Measurements from ENCODE around the gene FAM171A2. TPM values are rescaled to one million over a fixed set of nuclear protein-coding genes. Genes with fewer than 3 reads are reported as not detected.

The FAM171A2 gene
- total and polyA plus RNA-seq, 2 of the 8 experiments (the other 6 are each of a cell fraction or from before 2014, with no cell fraction given), result 21.9 to 24.1 TPM

DNA sequence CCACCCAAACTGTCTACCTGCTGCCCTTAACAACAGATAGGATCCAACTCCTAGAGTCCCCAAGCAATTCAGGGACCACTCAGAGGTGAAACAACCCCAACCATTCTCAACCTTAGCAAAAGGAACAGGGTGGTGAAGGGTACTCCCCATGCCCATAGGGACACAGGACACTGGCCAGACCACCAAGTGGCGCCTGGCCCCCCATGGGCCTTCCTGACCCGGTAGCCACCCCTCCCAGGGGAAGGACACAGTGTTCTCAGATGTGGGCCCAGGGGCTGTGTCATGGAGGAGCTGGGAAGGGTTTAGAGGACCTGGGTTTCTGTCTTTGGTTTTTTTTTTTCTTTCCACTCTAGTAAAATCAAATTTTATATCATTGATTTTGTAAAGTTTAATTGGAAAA, 29.3 kb downstream of the FAM171A2 start:
- no peak overlapping the region for H4K5ac ChIP-seq (ENCODE audit: insufficient read length, low read depth, low read length)
- no peak for FAIRE-seq
- no peak overlapping the region for H3K9ac ChIP-seq (replicated peaks in 1 of 4; ENCODE audit: extremely low read depth in 1 of 4, low read depth in 3 of 4, low read length in 3 of 4)
- H3K27ac ChIP-seq (ENCODE audit: low read depth, low read length), result no peak overlapping the region
- no peaks in the 10 kb centered on the region for H4K20me1 ChIP-seq (replicated peaks in 1 of 2; ENCODE audit: control insufficient read depth in 1 of 2, insufficient read depth in 2 of 2, low read length in 2 of 2)
- H3K4me2 ChIP-seq (ENCODE audit: insufficient read depth in 1 of 2, low read depth in 2 of 2, low read length in 2 of 2), result no peak overlapping the region
- H3K79me2 ChIP-seq (ENCODE audit: control insufficient read depth in 1 of 2, insufficient read depth in 2 of 2, low read length in 2 of 2), result no peaks in the 10 kb centered on the region
- H3K4me3 ChIP-seq (ENCODE audit: extremely low read depth in 1 of 4, insufficient read depth in 2 of 4, low read depth in 3 of 4, low read length in 4 of 4), result no peak overlapping the region
- no peak overlapping the region for H2AFZ ChIP-seq (ENCODE audit: low read length)
- TF ChIP-seq CBX8 (IDR thresholded peaks at IDR 0.05; ENCODE audit: borderline replicate concordance, low read depth, low read length), result no peak
- TF ChIP-seq NANOG (IDR thresholded peaks at IDR 0.05; ENCODE audit: insufficient read depth, low read depth, low read length, poor library complexity, severe bottlenecking), result no peak
- H4K91ac ChIP-seq (replicated peaks; ENCODE audit: insufficient read length, low read length), result no peak overlapping the region
- H3K23me2 ChIP-seq (ENCODE audit: low read depth, low read length), result no peaks in the 10 kb centered on the region; the same call in 1 of the 2 replicates
- no peak for DNase-seq (ENCODE audit: low read depth in 1 of 2, low spot score in 2 of 2)
- ChIA-PET CTCF (ENCODE audit: partially characterized antibody) (interaction anchor here (0.6 to 11.0 kb wide), 9 partner anchors 10 to 184 kb away, joined by 3 to 158 read pairs (median 5); partner anchors contain the start of genes FAM171A2 and GRN), POLR2A (ENCODE audit: partially characterized antibody) (interaction anchor here (0.7 to 2.1 kb wide), 3 partner anchors 17 to 120 kb away, joined by 3 to 5 read pairs (median 3); no protein-coding TSS in a partner anchor)
- H3K4me1 ChIP-seq (replicated peaks in 1 of 4; ENCODE audit: control insufficient read depth in 3 of 4, insufficient read depth in 4 of 4, low read length in 3 of 4), result peaks cover 0 to 2% (median 2%) of the 10 kb centered on the region in 4 experiments; a peak in 5 of 7 replicates
- H3K14ac ChIP-seq (ENCODE audit: insufficient read length), result no peak overlapping the region
- H4K8ac ChIP-seq (ENCODE audit: extremely low read depth, insufficient read depth, low read length), result no peak overlapping the region
- H2BK15ac ChIP-seq (ENCODE audit: low read length), result no peak overlapping the region
- H3K23ac ChIP-seq (ENCODE audit: insufficient read length), result no peak overlapping the region
- WGBS, 2 experiments (ENCODE audit: extremely low coverage in 1 of 2, insufficient coverage in 1 of 2, insufficient read length in 1 of 2, insufficient replicate concordance in 2 of 2, low coverage in 1 of 2, low lambda C conversion rate in 2 of 2, missing lambda C conversion rate in 1 of 2), result 93% methylated on average over 2 of the region's 2 CpGs; no CpG with 5 or more reads in 1 of the 2 experiments
- H3K4ac ChIP-seq (replicated peaks; ENCODE audit: insufficient read length, low read depth, low read length), result no peak overlapping the region
- H3K18ac ChIP-seq (ENCODE audit: extremely low read depth, low read length), result no peak overlapping the region
- no peaks in the 10 kb centered on the region for H3K36me3 ChIP-seq (ENCODE audit: control insufficient read depth in 2 of 4, insufficient read depth in 4 of 4, low read length in 3 of 4)
- H3K27me3 ChIP-seq (replicated peaks in 1 of 4; ENCODE audit: control insufficient read depth in 3 of 4, extremely low read depth in 1 of 4, insufficient read depth in 3 of 4, low read length in 3 of 4), result peaks cover 0 to 2% (median under 1%) of the 10 kb centered on the region in 4 experiments; a peak in 1 of 7 replicates
- no peak overlapping the region for H2AK5ac ChIP-seq (ENCODE audit: low read depth, low read length)
- no peak overlapping the region for H2BK20ac ChIP-seq (ENCODE audit: low read length)
- no peak overlapping the region for H2BK5ac ChIP-seq (ENCODE audit: low read depth, low read length)
- H3K56ac ChIP-seq (replicated peaks; ENCODE audit: insufficient read length, low read depth, low read length), result no peak overlapping the region
- no peaks in the 10 kb centered on the region for H3K79me1 ChIP-seq (ENCODE audit: low read depth, low read length)
- H2BK12ac ChIP-seq (ENCODE audit: low read depth, low read length), result no peak overlapping the region
- no peaks in the 10 kb centered on the region for H3K9me3 ChIP-seq (ENCODE audit: insufficient read depth in 2 of 2, low read depth in 1 of 2, low read length in 1 of 2)
- no peak overlapping the region for H2BK120ac ChIP-seq (replicated peaks; ENCODE audit: low read depth, low read length)

Data from H1 (cell line).